Thymus (tissue), 11 donors: Measurements from ENCODE around the gene ABRACL. TPM values are rescaled to one million over a fixed set of nuclear protein-coding genes. Genes with fewer than 3 reads are reported as not detected.
"Not testable (repeated sequence)": the region's sequence is repeated elsewhere in the genome, so short reads cannot be mapped to it uniquely, and the experiment has no call there.

Experiments
- DNase-seq, 9 donors: peaks; one replicate each; pipeline ENCODE4 v3.0.0-alpha.2; 2013; ENCODE audit warnings: low spot score in 9 of 9, low read depth in 6 of 9, missing footprints in 1 of 9
- H3K27ac ChIP-seq, 2 donors: one replicate each; pipeline ENCODE4 v1.5.1; 2013; ENCODE audit warnings: control low read depth in 1 of 2, low read depth in 1 of 2, low read length in 1 of 2, mild to moderate bottlenecking in 1 of 2, moderate library complexity in 1 of 2
- H3K27me3 ChIP-seq, 2 donors: one replicate each; pipeline ENCODE4 v1.5.1; 2013; ENCODE audit warnings: low read length in 1 of 2; ENCODE audit not compliant: control insufficient read depth in 2 of 2, insufficient read depth in 1 of 2
- H3K36me3 ChIP-seq, 2 donors: one replicate each; pipeline ENCODE4 v1.5.1; 2013; ENCODE audit warnings: low read length in 1 of 2, mild to moderate bottlenecking in 1 of 2, moderate library complexity in 1 of 2; ENCODE audit not compliant: control insufficient read depth in 2 of 2, insufficient read depth in 2 of 2
- H3K4me1 ChIP-seq, 2 donors: one replicate each; pipeline ENCODE4 v1.5.1; 2013; ENCODE audit warnings: low read length in 2 of 2; ENCODE audit not compliant: control insufficient read depth in 2 of 2, insufficient read depth in 2 of 2
- H3K4me3 ChIP-seq, 2 donors: one replicate each; pipeline ENCODE4 v1.5.1; 2013; ENCODE audit warnings: low read length in 2 of 2, control low read depth in 1 of 2, mild to moderate bottlenecking in 1 of 2
- H3K9me3 ChIP-seq, 2 donors: one replicate each; pipeline ENCODE4 v1.5.1; 2013; ENCODE audit warnings: low read length in 1 of 2, mild to moderate bottlenecking in 1 of 2; ENCODE audit not compliant: control insufficient read depth in 2 of 2, insufficient read depth in 1 of 2
- whole genome bisulfite sequencing: extraction: QIAGEN DNeasy Blood & Tissue Kit; methylation state at CpG from one replicate; pipeline ENCODE4 v1.1.7; 2013; 5-methylcytosine and 5-hydroxymethylcytosine counted together
- polyA plus RNA-seq: library from polyadenylated mRNA; stranded (reverse); fragments of 200-250 nt; gene quantifications from one replicate; pipeline ENCODE4 v1.2.3, GENCODE V29; 2013
- total RNA-seq: library from RNA; stranded (reverse); fragments of 120-200 nt; gene quantifications from one replicate; pipeline ENCODE4 v1.2.4, GENCODE V29; 2013
- donor health status: healthy.

Gene ABRACL
- total and polyA plus RNA-seq, 2 donors = 123 to 202 TPM

DNA sequence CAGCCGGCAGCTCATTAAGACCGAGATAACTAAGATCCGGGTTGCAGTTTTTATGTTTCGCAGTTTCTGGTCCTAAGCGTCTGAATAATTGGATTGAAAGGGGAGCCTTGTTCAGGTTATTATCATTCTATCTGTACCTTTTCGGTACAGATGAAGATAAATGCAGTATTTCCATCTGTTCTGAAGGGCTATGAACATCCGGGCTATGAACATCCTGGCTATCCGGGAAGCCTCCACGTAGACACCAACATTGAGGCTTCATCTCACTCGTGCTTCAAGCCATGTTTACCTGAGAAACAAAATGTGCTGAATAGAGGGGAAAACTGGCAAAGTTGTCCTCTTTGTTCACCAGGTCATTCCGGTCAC, 40.1 kb upstream of the ABRACL start:
- WGBS = 11% methylated on average over 11 of the region's 11 CpGs
- H3K27me3 ChIP-seq = no peaks in the 10 kb centered on the region
- peaks cover 17 to 35% of the 10 kb centered on the region in 2 donors for H3K4me1 ChIP-seq
- DNase-seq = no peak
- no peaks in the 10 kb centered on the region for H3K36me3 ChIP-seq
- peak overlapping the region; percentile 25 to 87 for H3K27ac ChIP-seq
- peak overlapping the region; percentile 70 to 74 for H3K4me3 ChIP-seq
- no peaks in the 10 kb centered on the region for H3K9me3 ChIP-seq

DNA sequence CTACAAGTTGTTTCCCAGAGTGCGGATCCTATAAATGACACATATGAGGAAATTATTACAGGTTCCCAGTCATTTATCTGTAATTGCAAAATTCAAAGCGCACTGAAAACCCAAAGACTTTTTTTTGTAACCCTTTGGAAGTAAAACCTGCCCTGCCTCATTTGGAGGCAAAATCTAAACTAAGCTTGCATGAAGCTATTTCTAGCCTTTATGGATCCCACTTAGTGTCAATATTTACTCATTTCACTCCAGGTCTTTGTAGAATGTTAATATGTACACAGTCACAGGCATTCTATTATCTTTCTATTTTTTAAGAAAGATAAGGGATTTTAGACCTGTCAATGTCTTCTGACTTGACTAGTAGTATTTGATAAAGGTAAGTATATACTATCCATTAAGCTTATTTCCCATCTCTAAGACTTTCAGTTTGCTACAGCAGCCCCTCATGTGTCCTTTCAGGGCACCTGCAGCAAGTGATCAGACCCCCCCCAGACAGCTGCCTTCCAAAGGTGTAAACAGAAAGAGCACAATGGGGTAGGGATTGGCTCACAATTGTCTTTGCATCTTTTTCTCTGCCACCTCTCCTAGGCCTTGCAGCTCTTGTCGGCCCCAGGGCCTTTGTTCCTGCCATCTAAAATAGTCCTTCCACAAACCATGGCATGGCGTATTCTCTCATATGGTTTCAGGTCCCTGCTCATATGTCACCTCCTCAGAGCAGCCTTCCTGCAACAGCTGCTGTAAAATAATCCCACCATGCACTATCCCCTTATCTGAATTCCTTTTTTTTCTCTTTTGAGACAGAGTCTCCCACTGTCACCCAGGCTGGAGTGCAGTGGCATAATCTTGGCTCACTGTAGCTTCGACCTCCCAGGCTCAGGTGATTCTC, 39.2 kb upstream of the ABRACL start:
- H3K27me3 ChIP-seq = no peaks in the 10 kb centered on the region
- no peaks in the 10 kb centered on the region for H3K36me3 ChIP-seq
- no peak overlapping the region for H3K4me3 ChIP-seq
- H3K4me1 ChIP-seq = peaks cover 15 to 27% of the 10 kb centered on the region in 2 donors
- peak in 1 of 9 donors; percentile 30 for DNase-seq
- no peak overlapping the region for H3K27ac ChIP-seq
- no peaks in the 10 kb centered on the region for H3K9me3 ChIP-seq
- 96% methylated on average over 5 of the region's 5 CpGs for WGBS

DNA sequence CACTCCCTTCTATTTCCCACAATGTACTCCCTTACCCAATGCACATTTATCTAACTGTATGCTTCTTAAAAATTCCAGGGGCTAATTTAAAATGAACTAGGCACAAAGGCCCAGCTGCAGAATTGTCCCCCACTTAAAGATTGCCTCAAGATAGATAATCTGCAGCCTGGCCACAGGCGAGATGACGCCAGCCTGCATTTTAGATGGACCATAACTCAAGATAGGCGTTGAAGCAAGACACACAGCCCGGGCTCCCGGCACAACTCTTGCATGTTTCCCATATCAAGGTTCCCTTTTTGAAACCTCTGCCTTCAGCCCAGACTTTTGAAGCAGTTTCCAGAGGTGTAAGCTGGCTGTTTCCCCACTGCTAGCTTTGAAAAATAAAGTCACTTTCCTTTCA, 37.3 kb upstream of the ABRACL start:
- 91% methylated on average over 5 of the region's 5 CpGs for WGBS
- Histone ChIP-seq H3K27me3 (no peaks in the 10 kb centered on the region), H3K4me1 (peaks cover 7 to 13% of the 10 kb centered on the region in 2 donors), H3K4me3 (no peak overlapping the region), H3K36me3 (no peaks in the 10 kb centered on the region), H3K27ac (no peak overlapping the region), H3K9me3 (no peaks in the 10 kb centered on the region)
- no peak for DNase-seq

DNA sequence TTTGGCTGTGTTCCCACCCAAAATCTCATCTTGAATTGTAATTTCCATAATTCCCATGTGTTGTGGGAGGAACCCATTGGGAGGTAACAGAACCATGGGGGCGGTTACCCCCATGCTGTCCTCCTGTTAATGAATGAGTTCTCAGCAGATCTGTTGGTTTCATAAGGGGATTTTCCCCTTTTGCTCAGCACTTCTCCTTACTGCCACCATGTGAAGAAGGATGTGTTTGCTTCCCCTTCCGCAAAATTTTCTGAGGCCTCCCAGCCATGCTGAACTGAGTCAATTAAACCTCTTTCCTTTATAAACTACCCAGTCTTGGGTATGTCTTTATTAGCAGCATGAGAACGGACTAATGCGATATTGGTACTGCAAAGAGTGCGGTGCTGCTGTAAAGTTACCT, 35.6 kb upstream of the ABRACL start:
- DNase-seq, H3K27ac ChIP-seq, H3K27me3 ChIP-seq, H3K36me3 ChIP-seq, H3K4me3 ChIP-seq, H3K9me3 ChIP-seq: not testable (repeated sequence)
- H3K4me1 ChIP-seq = peaks cover 5 to 13% of the 10 kb centered on the region in 2 donors
- 98% methylated on average over 5 of the region's 5 CpGs for whole genome bisulfite sequencing

DNA sequence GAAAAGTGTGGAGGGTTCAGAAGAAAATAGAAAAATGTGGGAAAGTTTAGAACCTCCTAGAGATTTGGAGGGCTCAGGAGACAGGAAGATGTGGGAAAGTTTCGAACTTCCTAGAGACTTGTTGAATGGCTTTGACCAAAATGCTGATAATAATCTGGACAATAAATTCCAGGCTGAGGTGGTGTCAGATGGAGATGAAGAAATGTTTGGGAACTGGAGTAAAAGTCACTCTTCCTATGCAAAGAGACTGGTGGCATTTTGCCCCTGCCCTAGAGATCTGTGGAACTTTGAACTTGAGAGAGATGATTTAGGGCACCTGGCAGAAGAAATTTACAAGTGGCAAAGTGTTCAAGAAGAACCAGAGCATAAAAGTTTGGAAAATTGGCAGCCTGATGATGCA, 35.1 kb upstream of the ABRACL start:
- H3K27me3 ChIP-seq, H3K27ac ChIP-seq, H3K36me3 ChIP-seq, H3K9me3 ChIP-seq, H3K4me3 ChIP-seq, DNase-seq: not testable (repeated sequence)
- 98% methylated on average over 1 of the region's 1 CpG for WGBS
- peaks cover 4 to 11% of the 10 kb centered on the region in 2 donors for H3K4me1 ChIP-seq

DNA sequence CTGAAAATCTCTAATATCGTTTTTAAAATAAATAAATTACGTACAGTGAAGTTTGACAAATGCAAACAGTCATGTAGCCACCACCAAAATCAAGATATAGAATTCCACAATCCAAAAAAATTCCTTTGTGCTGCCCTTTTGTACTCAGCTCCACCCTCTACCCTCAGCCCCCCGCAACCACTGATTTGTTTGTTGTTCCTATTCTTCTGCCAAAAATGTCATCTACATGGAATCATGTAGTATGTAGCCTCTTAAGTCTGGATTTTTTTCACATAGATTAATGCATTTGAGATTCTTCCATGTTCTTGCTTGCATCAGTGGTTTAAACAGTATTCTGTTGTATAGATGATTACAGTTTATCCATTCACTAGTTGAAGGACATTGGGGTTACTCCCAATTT, 32.0 kb upstream of the ABRACL start:
- H3K36me3 ChIP-seq = no peaks in the 10 kb centered on the region
- WGBS = 95% methylated on average over 3 of the region's 3 CpGs
- no peaks in the 10 kb centered on the region for H3K9me3 ChIP-seq
- no peak overlapping the region for H3K27ac ChIP-seq
- H3K27me3 ChIP-seq = no peaks in the 10 kb centered on the region
- DNase-seq = no peak
- H3K4me1 ChIP-seq = no peaks in the 10 kb centered on the region
- no peak overlapping the region for H3K4me3 ChIP-seq

DNA sequence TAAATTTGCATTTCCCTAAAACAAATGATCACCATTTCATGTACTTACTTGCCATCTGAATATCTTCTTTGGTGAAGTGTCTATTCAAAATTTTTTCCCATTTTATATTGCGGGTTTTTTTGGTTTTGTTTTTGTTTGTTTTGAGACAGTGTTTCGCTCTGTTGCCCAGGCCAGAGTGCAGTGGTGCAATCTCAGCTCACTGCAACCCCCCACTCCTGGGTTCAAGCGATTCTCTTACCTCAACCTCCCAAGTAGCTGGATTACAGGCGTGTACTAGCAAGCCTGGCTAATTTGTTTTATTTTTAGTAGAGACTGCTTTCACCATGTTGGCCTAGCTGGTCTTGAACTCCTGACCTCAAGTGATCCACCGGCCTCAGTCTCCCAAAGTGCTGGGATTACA, 31.4 kb upstream of the ABRACL start:
- H3K4me1 ChIP-seq = no peaks in the 10 kb centered on the region
- H3K36me3 ChIP-seq = no peaks in the 10 kb centered on the region
- H3K27me3 ChIP-seq = no peaks in the 10 kb centered on the region
- H3K9me3 ChIP-seq = no peaks in the 10 kb centered on the region
- 99% methylated on average over 5 of the region's 5 CpGs for WGBS
- H3K27ac ChIP-seq = no peak overlapping the region
- no peak overlapping the region for H3K4me3 ChIP-seq
- DNase-seq = no peak

DNA sequence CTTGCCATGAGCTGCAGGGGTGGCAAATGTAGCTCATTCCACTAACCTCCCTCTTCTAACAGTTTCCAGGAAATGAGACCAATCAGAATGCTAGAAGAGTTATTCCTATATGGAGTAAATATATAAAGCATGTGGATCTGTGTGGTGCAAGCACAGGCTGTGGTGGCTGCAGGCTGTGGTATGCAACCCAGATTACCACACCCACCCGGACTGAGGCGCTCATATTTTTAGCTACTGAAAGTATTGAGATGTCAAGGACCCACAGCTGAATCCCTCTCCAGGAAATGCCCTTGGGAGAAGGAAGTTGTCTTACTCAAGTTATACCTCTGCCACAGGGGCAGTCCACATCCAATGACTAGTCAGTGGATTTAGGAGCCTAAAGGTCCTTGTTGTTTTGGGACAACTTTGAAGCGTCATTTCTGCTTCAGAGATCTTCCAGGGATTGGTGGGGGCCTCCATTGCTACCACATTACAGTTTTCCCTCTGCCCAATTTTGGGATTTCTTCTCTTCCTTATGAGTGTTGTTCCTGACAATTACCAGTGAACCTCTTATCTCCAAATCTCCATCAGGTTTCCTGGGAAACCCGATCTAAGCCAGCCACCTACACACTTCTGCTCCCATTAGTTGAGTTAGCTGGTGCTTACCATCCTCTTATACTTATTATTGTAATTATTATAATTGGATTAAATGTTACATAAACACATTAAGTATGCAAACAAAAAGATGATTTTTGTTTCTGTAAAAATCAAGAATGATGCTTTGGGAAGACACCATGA, 28.4 kb upstream of the ABRACL start:
- no peaks in the 10 kb centered on the region for H3K9me3 ChIP-seq
- no peaks in the 10 kb centered on the region for H3K4me1 ChIP-seq
- H3K27me3 ChIP-seq = no peaks in the 10 kb centered on the region
- H3K4me3 ChIP-seq = no peak overlapping the region
- no peak overlapping the region for H3K27ac ChIP-seq
- 82% methylated on average over 4 of the region's 4 CpGs for WGBS
- H3K36me3 ChIP-seq = no peaks in the 10 kb centered on the region
- DNase-seq = no peak

DNA sequence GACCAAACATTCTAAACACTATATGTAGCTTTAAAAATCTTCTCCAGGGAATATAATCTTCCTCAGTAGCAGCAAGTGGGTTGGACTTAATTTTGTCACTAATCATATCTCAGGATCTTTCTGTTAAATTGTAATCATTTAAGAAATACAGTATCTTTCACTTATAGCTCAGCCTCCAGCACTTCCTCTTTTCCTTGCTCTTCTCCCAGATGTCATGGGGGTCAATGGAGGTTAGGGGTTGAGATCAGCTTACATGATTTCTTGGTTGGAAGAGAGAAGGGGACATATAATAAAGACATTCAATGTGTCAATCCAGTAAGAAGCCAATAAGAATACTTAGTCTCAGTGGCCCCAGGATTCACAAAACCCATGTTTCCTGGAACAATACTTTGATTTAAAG, 24.8 kb upstream of the ABRACL start:
- Histone ChIP-seq H3K4me3 (no peak overlapping the region), H3K27me3 (no peaks in the 10 kb centered on the region), H3K9me3 (no peaks in the 10 kb centered on the region), H3K4me1 (no peaks in the 10 kb centered on the region), H3K27ac (no peak overlapping the region), H3K36me3 (no peaks in the 10 kb centered on the region)
- DNase-seq = no peak
